ENCODE data around the gene SLK. TPM values are rescaled to one million over a fixed set of nuclear protein-coding genes. Genes with fewer than 3 reads are reported as not detected.

The SLK gene
- total RNA-seq, 2 experiments from 2014 or later: 32.7 to 36.3 TPM

DNA sequence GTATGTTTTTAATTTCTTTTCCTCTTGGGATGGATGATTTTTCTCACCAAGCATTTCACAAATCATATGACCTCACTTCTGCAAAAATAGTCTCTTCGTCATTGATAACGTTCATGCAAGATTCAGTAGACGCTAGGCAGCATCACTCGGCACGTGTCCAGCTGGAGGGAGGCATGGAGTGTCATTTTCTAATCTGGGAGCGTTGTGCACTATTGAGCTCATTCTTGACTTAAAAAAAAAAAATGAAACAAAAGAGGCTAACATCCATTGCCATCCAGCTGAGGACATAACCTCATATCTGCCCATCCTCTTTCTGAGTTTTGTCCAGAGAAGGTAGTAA, 62.6 kb downstream of the SLK start:
- no peak for DNase-seq
- Mint-ChIP-seq H3K9me3 (no peaks in the 10 kb centered on the region), H3K27ac (no peak overlapping the region), H3K36me3 (ENCODE audit: low read depth) (peaks cover 36% of the 10 kb centered on the region), H3K4me1 (peaks cover 4% of the 10 kb centered on the region), H3K4me3 (no peak overlapping the region), H3K27me3 (no peaks in the 10 kb centered on the region)
- CTCF ChIA-PET: interaction anchor here (0.8 to 2.2 kb wide), 3 partner anchors 93 to 144 kb away, joined by 3 to 10 read pairs (median 3); partner anchors contain the start of gene SFR1
- POLR2A ChIA-PET: interaction anchor here (0.7 to 1.4 kb wide), 2 partner anchors 11 to 12 kb away, joined by 3 read pairs; no protein-coding TSS in a partner anchor

DNA sequence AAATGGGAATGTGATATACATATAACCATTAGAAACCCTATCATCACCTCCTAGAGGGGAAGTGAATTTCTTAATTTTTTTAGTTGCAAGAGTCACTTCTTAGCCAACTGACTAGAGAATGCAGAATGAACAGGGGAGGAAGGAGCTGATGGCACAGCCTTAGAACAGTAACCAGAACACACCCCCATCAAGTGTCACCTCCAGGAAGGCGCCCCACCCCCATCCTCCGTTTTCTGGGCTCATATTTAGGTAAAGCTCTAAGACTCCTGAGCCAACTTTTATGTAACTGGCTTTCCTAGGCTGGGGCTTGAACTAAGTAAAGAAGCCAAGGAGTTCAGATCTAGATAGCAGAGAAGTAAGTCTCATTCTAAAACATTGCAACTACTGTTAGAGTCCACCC, 64.7 kb downstream of the SLK start:
- DNase-seq: no peak
- ChIA-PET CTCF (interaction anchor here (0.6 kb wide), 1 partner anchor 278 kb away, joined by 4 read pairs; no protein-coding TSS in a partner anchor), POLR2A (interaction anchor here (0.9 to 1.1 kb wide), 2 partner anchors 13 to 116 kb away, joined by 3 read pairs; no protein-coding TSS in a partner anchor)
- peaks cover 24% of the 10 kb centered on the region for H3K36me3 Mint-ChIP-seq (ENCODE audit: low read depth)
- no peak overlapping the region for H3K27ac Mint-ChIP-seq
- H3K4me1 Mint-ChIP-seq: peaks cover 4% of the 10 kb centered on the region
- no peaks in the 10 kb centered on the region for H3K9me3 Mint-ChIP-seq
- no peak overlapping the region for H3K4me3 Mint-ChIP-seq
- H3K27me3 Mint-ChIP-seq: no peaks in the 10 kb centered on the region

DNA sequence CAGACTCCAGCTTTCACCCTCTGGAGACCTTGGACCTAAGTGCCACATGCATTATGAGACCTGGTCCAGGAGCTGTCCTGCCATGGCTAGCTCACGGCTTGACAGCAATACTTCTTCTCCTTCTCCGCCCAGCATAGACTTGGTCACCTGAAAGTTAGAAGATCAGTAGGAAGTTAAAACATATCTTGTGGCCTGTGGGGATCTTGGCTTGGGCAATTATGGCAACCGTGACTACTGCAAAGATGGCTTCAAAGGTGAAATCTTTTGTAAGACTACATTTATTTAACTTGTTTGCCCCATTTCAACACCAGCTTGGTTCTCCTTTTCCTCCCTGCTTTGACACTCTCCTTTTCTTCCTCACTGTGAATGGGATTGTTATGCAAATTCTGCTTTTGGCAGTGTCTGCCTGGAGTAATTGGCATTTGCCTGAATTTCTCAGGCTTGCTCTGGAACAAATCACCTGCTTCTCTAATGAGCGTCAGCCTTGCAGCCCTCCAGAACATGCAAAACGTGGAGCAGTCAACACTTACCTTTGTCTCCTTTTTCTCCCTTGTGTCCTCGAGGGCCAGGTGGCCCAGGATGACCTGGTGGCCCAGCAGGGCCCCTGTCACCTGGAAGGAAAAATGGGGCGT, 65.3 kb downstream of the SLK start:
- Mint-ChIP-seq H3K27ac (no peak overlapping the region), H3K36me3 (ENCODE audit: low read depth) (peaks cover 21% of the 10 kb centered on the region), H3K4me3 (no peak overlapping the region), H3K9me3 (no peaks in the 10 kb centered on the region), H3K27me3 (no peaks in the 10 kb centered on the region), H3K4me1 (peaks cover 3% of the 10 kb centered on the region)
- no peak for DNase-seq
- ChIA-PET POLR2A (interaction anchor here (0.9 to 1.1 kb wide), 2 partner anchors 14 to 115 kb away, joined by 3 read pairs; no protein-coding TSS in a partner anchor), CTCF (interaction anchor here (0.6 kb wide), 1 partner anchor 279 kb away, joined by 4 read pairs; no protein-coding TSS in a partner anchor)

DNA sequence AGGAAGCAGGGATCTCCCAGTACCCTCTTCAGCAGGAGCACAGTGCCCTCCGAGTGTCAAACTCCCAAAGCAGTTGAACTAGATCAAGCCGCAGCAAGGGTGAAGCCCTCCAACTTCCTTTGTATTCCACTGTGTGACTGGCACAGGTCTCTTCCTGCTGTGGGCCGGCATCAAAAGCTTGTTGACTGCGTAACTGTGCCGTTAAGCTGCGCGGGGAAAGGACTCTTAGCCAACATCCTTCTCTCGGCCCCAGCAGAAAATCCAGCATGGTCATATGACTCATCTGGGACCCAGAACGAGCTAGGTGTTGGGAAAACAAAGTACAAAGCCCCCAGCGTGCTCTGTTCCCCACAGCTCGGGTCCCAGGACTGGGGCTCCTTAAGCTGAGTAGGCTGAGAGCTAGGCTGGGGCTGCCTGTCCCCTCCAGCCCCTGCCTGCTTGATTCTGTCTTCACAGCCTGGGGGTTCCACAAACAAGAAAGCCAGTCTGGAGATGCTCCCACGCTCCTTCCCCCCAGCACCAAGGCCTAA, 66.5 kb downstream of the SLK start:
- CTCF ChIA-PET: no interaction called here
- H3K27me3 Mint-ChIP-seq: no peaks in the 10 kb centered on the region
- no peaks in the 10 kb centered on the region for H3K9me3 Mint-ChIP-seq
- H3K36me3 Mint-ChIP-seq (ENCODE audit: low read depth): peaks cover 14% of the 10 kb centered on the region
- H3K4me1 Mint-ChIP-seq: no peaks in the 10 kb centered on the region
- DNase-seq: no peak
- POLR2A ChIA-PET: no interaction called here
- H3K27ac Mint-ChIP-seq: no peak overlapping the region
- H3K4me3 Mint-ChIP-seq: no peak overlapping the region

DNA sequence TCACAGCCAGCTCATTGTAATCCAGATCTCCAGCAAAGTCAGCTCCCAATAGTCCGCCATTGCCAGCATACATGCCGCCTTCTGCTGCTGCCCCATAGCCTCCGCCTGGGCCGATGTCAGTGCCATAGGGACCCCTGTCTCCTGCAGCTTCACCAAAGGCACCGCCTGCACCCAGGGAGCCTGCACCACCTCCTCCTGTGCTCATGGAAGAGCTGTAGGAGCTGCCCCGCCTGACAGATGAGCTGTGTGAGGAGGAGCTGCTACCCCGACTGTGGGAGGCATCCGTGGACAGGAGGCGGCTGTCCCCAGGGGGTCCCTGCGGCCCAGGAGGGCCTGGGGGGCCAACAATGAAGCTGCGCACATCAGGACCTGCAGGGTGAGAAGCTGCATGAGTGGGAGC, 67.0 kb downstream of the SLK start:
- Mint-ChIP-seq H3K27ac (no peak overlapping the region), H3K4me1 (no peaks in the 10 kb centered on the region), H3K4me3 (no peak overlapping the region), H3K27me3 (no peaks in the 10 kb centered on the region), H3K36me3 (ENCODE audit: low read depth) (peaks cover 9% of the 10 kb centered on the region), H3K9me3 (no peaks in the 10 kb centered on the region)
- ChIA-PET POLR2A (no interaction called here), CTCF (no interaction called here)
- no peak for DNase-seq

DNA sequence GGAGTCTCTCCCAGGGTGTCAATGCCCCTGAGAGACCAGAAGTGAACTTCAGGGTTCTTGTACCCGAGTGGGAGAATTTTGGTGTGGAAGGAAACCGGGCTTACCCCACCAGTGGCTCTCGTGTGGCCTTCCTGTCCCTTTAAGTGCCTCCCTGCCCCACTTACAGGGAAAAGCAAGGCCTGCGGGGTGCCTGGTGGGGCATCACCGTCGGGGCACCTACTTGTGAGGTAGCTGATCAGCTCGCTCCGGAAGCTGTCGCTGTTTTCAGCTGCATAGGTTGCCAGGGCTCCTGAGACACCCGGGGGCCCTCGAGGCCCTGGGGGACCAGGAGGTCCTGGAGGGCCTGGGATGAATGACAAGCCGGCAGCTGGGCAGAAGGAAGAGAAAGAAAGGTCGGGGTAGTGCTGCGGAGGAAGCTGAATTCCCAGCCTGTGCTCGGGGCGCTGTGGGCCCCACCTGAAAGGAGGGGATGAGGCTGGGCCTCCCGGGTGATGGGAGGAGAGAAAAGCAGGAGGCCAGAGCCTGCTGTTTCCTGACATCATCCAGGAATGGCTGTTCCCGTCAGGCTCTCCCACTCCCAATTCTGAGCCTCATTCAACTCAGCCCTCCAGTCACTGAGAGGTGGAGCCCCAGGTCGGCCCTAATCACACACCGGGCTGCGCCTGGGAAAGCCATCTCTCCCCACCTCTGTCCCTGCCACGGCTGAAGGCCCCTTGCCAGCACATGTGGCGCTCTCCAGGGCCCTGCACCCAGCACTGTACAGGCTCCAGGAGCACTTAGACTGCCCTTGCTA, 67.7 kb downstream of the SLK start:
- Mint-ChIP-seq H3K27me3 (no peaks in the 10 kb centered on the region), H3K36me3 (ENCODE audit: low read depth) (peaks cover 5% of the 10 kb centered on the region), H3K27ac (no peak overlapping the region), H3K9me3 (no peaks in the 10 kb centered on the region), H3K4me1 (no peaks in the 10 kb centered on the region), H3K4me3 (no peak overlapping the region)
- DNase-seq: no peak
- CTCF ChIA-PET: no interaction called here
- POLR2A ChIA-PET: no interaction called here

DNA sequence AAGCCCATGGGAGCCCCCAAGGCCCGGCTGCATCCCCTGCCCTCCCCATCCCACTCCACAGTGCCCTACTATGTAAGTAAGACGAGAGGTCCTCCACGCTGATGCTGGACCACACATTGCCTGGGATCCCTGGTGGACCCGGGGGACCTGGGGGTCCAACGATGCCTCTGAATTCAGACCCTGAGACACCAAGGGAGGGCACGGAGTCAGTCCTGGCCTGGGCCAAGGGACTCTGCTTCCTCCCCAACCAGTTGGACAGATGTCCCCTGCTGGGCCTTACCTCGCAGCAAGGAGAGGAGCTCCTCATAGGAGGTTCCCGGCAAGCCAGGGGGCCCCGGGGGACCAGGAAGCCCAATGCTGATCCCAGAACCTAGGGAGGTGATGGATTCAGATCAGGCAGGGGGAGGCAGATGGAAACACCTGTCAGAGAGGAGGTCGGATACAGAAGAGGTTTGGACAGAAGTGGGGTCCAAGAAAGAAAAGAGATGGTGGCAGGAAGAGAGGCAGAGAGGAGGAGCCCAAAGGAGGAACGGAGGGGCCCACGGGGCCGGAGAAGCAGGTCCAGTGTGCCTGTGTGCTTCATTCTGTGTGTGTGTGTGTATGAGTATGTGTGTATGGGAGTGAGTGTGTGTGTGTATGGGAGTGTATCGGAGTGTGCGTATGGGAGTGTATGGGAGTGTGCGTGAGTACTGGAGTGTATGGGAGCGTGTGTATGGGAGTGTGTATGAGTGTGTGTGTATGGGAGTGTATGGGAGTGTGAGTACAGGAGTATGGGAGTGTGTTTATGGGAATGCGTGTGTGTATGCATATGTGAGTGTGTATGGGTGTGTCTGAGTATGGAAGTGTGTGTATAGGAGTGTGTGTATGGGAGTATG, 68.5 kb downstream of the SLK start:
- Mint-ChIP-seq H3K4me1 (no peaks in the 10 kb centered on the region), H3K4me3 (no peak overlapping the region), H3K9me3 (no peaks in the 10 kb centered on the region), H3K27me3 (no peaks in the 10 kb centered on the region), H3K36me3 (ENCODE audit: low read depth) (peaks cover 3% of the 10 kb centered on the region), H3K27ac (no peak overlapping the region)
- ChIA-PET POLR2A (no interaction called here), CTCF (no interaction called here)
- peak; percentile 16 for DNase-seq

DNA sequence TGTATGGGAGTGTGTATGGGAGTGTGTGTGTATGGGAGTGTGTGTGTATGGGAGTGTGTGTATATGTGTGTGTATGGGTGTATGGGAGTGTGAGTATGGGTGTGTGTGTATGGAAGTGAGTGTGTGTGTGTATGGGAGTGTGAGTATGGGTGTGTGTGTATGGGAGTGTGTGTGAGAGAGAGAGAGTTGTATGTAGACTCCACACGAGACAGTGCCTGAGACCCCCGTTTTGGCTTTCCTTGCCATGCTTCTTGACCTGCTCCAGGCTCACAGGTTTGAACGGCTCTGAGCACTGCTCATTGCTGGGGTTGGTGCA, 69.1 kb downstream of the SLK start:
- H3K27ac Mint-ChIP-seq: no peak overlapping the region
- no peaks in the 10 kb centered on the region for H3K27me3 Mint-ChIP-seq
- ChIA-PET POLR2A (no interaction called here), CTCF (no interaction called here)
- DNase-seq: peak; percentile 4
- no peak overlapping the region for H3K4me3 Mint-ChIP-seq
- no peaks in the 10 kb centered on the region for H3K4me1 Mint-ChIP-seq
- H3K9me3 Mint-ChIP-seq: no peaks in the 10 kb centered on the region
- peaks cover 3% of the 10 kb centered on the region for H3K36me3 Mint-ChIP-seq (ENCODE audit: low read depth)

DNA sequence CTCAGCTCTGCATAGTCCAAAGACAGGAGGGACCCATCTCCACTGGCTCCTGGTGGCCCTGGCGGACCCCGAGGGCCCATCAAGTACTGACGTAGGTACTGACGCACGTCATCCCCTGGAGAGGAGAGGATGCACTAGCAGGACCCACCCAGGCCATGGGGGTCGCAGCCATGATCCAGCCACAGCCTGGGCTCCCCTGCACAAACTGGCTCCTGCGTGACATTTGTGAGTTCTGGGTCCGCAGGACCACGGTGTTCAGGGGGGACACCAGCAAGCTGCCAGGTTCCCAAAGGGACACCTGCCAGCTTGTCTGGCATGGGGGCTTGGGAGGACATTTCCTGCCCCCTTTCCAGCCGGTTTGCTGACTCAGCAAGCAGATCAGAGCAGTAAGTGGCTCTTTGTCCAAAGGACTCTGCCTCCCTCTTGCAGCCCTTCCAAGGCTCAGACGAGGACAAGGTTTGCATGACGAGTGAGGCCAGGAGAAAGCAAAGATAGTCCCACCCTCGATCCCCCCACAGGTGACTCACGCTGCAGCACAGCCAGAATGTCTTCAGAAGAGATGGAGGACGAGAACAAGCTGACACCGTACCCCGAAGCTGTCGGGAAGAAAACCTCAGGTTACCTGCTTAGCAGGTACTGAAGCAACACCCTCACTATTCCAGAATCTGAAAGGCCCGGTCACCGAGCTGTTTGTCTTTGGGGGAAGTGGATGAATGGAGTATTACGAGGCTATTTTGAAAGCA, 69.7 kb downstream of the SLK start:
- CTCF ChIA-PET: no interaction called here
- H3K27me3 Mint-ChIP-seq: no peaks in the 10 kb centered on the region
- POLR2A ChIA-PET: no interaction called here
- no peak overlapping the region for H3K4me3 Mint-ChIP-seq
- H3K27ac Mint-ChIP-seq: no peak overlapping the region
- H3K4me1 Mint-ChIP-seq: no peaks in the 10 kb centered on the region
- no peaks in the 10 kb centered on the region for H3K36me3 Mint-ChIP-seq (ENCODE audit: low read depth)
- peak; percentile 14 for DNase-seq
- no peaks in the 10 kb centered on the region for H3K9me3 Mint-ChIP-seq

DNA sequence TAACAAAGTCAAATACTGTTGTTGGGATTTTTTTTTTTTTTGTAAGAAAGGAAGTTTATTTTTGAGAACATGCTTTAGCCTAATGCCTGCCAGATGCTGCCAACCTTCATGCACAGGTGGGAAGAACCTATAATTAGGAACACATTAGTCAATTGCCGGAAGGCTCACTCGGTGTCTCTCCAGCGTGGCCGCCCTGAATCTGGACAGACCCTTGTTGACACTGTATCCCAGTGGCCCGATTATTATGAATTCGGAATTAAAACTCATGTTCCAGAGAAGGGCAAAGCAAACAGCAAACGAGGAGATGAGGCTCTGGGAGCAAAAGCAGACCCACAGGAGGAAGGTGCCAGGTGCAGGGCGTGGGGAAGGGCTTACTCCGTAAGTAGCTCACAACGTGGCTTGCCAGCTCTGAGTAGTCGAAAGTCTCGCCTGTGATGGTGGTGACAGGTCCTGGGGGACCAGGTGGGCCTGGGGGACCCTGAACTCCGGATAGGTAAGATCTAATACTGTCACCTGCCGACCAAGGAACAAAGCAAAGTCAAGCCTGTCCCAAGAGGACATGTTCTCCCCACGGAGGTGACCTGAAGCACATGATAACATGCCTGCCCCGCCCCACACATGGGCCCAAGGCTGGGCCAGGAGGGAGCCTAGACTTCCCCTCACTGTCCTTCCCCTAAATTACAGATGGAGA, 70.5 kb downstream of the SLK start:
- Mint-ChIP-seq H3K4me3 (no peak overlapping the region), H3K27ac (no peak overlapping the region), H3K9me3 (no peaks in the 10 kb centered on the region), H3K4me1 (no peaks in the 10 kb centered on the region), H3K27me3 (no peaks in the 10 kb centered on the region), H3K36me3 (ENCODE audit: low read depth) (no peaks in the 10 kb centered on the region)
- ChIA-PET POLR2A (no interaction called here), CTCF (no interaction called here)
- peak; percentile 12 for DNase-seq

DNA sequence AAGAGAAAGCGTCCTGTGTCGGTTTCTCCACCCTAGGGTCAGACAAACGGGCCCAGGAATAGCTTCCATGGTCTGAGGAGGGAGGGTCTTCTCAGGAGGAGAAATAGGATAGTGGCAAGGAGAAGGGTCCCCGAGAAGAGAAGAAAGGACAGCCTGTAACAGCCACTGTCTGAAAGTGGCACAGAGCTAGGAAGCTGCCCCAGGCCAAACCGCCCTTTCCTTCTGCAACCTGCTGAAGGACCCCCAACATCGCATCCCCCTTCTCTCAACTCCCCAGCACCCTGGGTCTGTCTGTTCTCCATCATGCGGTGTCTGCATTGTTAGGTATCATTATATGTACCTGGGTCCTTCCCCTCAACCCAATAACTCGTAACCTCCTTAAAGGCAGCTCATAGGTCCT, 71.6 kb downstream of the SLK start:
- DNase-seq: peak; percentile 9
- H3K27ac Mint-ChIP-seq: no peak overlapping the region
- ChIA-PET POLR2A (interaction anchor here (0.7 kb wide), 1 partner anchor 150 kb away, joined by 3 read pairs; no protein-coding TSS in a partner anchor), CTCF (interaction anchor here (0.5 kb wide), 1 partner anchor 1483 kb away, joined by 3 read pairs; no protein-coding TSS in a partner anchor)
- H3K4me3 Mint-ChIP-seq: no peak overlapping the region
- H3K36me3 Mint-ChIP-seq (ENCODE audit: low read depth): no peaks in the 10 kb centered on the region
- no peaks in the 10 kb centered on the region for H3K27me3 Mint-ChIP-seq
- H3K9me3 Mint-ChIP-seq: no peaks in the 10 kb centered on the region
- H3K4me1 Mint-ChIP-seq: no peaks in the 10 kb centered on the region

Measured in activated CD4-positive, alpha-beta memory T cell treated with anti-CD3 and anti-CD28 coated beads, Interleukin-2, amount 10 ng/mL, durations not matched to agents 7 days and 5 days (primary cell).